HG03280 (cell line): ENCODE data around the gene ALG1.
"Not testable (repeated sequence)": the region's sequence is repeated elsewhere in the genome, so short reads cannot be mapped to it uniquely, and the experiment has no call there.

Experiments
- ATAC-seq: cut with Tn5 transposase; IDR thresholded peaks from one replicate; pipeline ENCODE4 v1.9.1; 2021; ENCODE audit warnings: mild to moderate bottlenecking, moderate library complexity; ENCODE audit not compliant: unreplicated experiment

The ALG1 gene

DNA sequence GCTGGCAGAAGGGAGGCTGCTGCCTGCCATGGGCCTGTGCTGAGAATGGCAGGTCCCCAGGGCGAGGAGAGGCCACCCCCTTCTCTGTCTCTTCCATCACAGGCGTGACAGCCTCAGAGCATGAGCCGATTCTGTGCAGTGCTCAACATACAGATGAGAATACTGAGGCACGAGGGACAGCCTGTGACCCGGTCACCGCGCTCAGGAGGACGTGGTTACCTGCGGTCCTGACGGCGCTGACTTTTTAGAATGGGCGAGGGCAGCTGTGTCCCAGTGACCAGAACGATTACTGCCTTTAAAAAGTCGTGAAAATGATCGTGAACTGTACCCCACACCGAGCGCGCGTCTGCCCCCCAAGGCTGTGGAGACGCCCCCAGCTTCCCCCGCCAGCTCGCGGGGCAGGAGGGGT, 25.4 kb downstream of the ALG1 start:
- ATAC-seq = not testable (repeated sequence)

DNA sequence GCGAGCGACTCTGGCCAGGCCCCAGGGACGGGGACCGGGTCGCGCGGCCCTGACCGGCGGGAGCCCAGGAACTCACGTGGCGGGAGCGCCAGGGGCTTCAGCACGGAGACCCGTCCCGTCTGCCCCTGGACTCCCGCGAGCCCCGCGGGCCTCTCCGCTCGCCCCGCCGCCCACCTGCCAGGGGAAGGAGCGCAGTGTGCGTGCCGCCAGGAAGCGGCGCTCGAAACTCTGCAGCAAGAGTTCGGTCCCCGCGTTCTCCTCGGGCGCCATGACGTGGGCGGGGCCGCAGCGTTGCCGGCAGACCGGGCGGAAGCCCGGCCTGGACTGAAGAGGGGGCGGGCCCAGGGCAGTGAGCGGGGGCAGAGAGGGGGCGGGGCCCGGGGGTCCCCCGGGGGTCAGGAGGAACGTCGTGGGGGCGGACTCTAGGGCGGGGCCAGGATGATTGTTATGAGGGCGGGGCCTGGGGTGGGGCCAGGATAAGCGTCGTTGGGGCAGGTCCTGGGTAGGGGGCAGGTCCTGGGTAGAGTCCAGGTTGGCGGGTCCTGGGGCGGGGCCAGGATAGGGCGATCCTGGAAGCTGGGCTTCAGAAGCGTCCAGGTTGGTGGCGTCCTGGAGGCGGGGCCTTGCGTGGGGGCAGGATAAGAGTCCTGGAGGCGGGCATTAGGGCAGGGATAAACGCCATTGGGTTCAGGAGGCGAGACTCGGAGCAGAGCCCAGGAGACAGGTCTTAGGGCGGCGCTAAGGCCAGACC, 26.0 kb downstream of the ALG1 start, which contains the start of gene EEF2KMT:
EEF2KMT (minus strand) TSS at position 326 of the 751 bp plus-strand sequence; CDS start at position 270, 56 bp downstream.
- ATAC-seq = peak; percentile 97

- ATAC-seq = peak; percentile 70
These were observed 26.8 kb downstream of the ALG1 start for GRCh38 chr16:5098221-5099159.

DNA sequence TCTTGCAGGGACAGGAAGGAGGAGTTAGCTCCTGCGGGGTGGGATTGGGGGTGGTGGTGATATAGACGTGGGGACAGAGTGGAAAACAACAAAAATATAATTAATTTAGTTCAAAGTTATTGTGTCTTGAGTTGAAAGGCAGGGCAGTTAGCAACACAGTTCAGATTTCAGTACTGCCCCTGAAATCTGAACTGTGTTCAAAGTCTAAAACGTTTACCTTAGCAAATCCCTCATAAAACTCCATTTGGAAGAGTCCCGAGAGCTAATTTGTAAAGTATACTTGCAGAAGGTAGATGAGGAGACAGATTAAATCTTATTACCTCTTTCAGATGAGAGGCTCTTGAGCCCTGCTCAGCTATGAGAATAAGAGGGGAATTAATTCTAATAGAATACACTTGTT, 27.5 kb downstream of the ALG1 start:
- ATAC-seq = not testable (repeated sequence)

GRCh38 chr16:5103296-5104032, 31.8 kb downstream of the ALG1 start:
- not testable (repeated sequence) for ATAC-seq

DNA sequence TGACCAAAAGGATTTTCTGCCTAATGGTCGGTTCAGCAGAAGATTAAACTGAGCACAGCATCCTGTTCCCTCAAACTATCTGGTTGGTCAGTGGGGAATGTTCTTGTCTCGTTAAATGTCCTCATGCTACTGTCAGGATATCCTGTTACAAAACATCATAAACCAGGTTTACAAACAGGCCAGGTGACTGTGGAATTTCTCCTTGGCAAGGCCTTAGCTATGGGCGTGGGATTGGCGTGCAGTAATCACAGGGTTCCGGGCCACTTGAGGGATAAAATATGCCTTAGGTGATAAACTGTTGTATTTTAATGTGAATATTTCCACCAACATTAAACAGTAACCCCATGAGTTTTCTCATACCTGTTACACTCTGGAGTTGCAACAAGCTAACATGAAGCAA, 33.4 kb downstream of the ALG1 start:
- not testable (repeated sequence) for ATAC-seq

GRCh38 chr16:5108505-5109158, 37.0 kb downstream of the ALG1 start:
- no peak for ATAC-seq

- ATAC-seq = not testable (repeated sequence)
These were observed 39.3 kb downstream of the ALG1 start for GRCh38 chr16:5110933-5111332.

DNA sequence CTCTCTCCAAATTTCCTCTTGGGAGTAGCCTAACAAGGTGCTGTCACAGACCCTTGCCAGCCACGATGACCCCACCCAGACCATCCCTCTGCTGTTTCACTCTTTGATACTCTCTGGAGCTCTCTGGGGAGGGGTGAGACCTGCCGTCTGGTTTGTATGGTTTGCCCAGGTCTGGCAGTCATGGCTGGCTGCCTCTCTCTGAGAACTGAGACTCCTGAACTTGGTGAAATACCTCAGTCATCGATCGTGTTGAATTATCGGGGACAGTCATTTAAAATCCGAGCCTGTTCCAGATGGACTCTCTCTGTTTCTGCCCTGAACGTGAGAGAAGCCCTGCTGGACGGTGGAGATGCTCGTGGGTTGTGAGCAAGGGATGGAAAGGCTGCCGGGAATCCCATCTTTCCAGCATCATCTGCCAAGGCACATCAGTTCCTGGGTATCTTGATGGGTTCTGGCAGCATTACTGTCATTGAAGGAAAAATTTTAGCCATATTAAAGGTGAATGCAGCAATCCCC, 45.2 kb downstream of the ALG1 start:
- not testable (repeated sequence) for ATAC-seq

GRCh38 chr16:5117300-5118087, 45.9 kb downstream of the ALG1 start:
- ATAC-seq = not testable (repeated sequence)

- ATAC-seq = not testable (repeated sequence)
These were observed 59.9 kb downstream of the ALG1 start for GRCh38 chr16:5131467-5132004.

- ATAC-seq = not testable (repeated sequence)
These were observed 61.4 kb downstream of the ALG1 start for GRCh38 chr16:5132915-5133600.

DNA sequence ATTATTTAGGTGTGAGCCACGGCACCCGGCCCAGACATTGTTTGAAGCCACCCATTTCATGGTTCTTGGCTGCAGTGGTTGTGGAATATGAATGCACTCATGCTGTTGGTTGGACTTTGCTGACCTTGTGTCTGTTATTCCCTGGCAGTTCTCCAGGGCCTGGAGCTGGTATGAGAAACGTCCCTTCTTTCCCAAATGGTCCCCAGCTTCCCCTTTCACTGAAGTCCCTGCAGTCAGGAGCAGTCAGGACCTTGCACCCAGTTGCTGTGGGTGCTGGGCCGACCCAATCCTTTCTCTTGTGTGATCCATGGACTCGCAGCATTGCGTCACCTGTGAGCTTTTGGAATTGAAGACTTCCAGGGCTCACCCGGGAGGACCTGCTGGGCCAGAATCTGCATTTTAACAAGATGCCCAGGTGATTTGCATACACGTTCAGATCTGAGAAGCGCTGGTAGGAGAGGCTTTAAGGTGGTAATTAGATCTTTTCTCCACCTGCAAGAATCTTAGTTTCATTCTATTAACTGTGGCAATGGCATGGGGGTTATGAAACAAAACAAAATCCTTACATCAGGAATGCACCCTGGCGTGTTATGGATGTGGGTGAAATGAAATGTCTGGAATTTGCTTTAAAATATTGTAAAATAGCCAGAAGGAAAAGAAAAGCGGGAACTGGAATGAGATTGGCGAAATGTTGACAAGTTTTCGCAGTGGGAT, 63.3 kb downstream of the ALG1 start:
- ATAC-seq = not testable (repeated sequence)
